DMS79 (cell line): ENCODE results near the gene TREM1.
A peak's percentile ranks its signal among the peaks of the same experiment; 100 is the strongest.
"Not testable (repeated sequence)": the region's sequence is repeated elsewhere in the genome, so short reads cannot be mapped to it uniquely, and the experiment has no call there.

Source experiments
- DNase-seq: peaks from one replicate; lab custom pipeline; 2025; lab: John Stamatoyannopoulos, UW

TREM1 gene

GRCh38 chr6:41257369-41258195 lies 28.9 kb downstream of the TREM1 start:
- DNase-seq: peak; percentile 56

GRCh38 chr6:41256383-41256782 lies 30.1 kb downstream of the TREM1 start:
- no peak for DNase-seq

- no peak for DNase-seq
Measured at GRCh38 chr6:41255638-41256246, 30.7 kb downstream of the TREM1 start.

GRCh38 chr6:41255110-41255509 lies 31.4 kb downstream of the TREM1 start:
- DNase-seq: no peak

- no peak for DNase-seq
Measured at GRCh38 chr6:41252401-41253169, 33.9 kb downstream of the TREM1 start.

GRCh38 chr6:41247882-41248705 lies 38.4 kb downstream of the TREM1 start:
- no peak for DNase-seq

GRCh38 chr6:41247288-41247865 lies 39.1 kb downstream of the TREM1 start:
- no peak for DNase-seq

- not testable (repeated sequence) for DNase-seq
Measured at GRCh38 chr6:41246529-41246928, 40.0 kb downstream of the TREM1 start.

GRCh38 chr6:41239467-41240159 lies 46.9 kb downstream of the TREM1 start:
- no peak for DNase-seq

GRCh38 chr6:41237128-41237527 lies 49.4 kb downstream of the TREM1 start:
- DNase-seq: no peak

- DNase-seq: no peak
Measured at GRCh38 chr6:41236276-41236675, 50.2 kb downstream of the TREM1 start.

GRCh38 chr6:41232667-41233066 lies 53.8 kb downstream of the TREM1 start:
- DNase-seq: no peak

GRCh38 chr6:41231246-41231645 lies 55.2 kb downstream of the TREM1 start:
- no peak for DNase-seq

- no peak for DNase-seq
Measured at GRCh38 chr6:41229721-41230120, 56.8 kb downstream of the TREM1 start.

GRCh38 chr6:41228616-41229015 lies 57.9 kb downstream of the TREM1 start:
- no peak for DNase-seq

GRCh38 chr6:41228096-41228495 lies 58.4 kb downstream of the TREM1 start, which contains the start of gene TREML4:
Gene TREML4 (plus strand): TSS chr6:41228349. CDS start chr6:41228428, 79 bp downstream.
- DNase-seq: no peak

- no peak for DNase-seq
Measured at GRCh38 chr6:41226752-41227151, 59.7 kb downstream of the TREM1 start.

GRCh38 chr6:41224800-41225199 lies 61.7 kb downstream of the TREM1 start:
- no peak for DNase-seq
